Endometrium (tissue), 2 donors: ENCODE results near the gene CYP39A1.

ENCODE experiments used
- FAIRE-seq: peaks from 2 replicates; lab custom pipeline; 2012; peaks lifted over from hg19 to GRCh38; lab: Jason Lieb, UNC
- donor health status: control.
- donor health status: control.

Gene CYP39A1

GRCh38 chr6:46590765-46591164 lies 61.9 kb downstream of the CYP39A1 start:
- FAIRE-seq = no peak

- FAIRE-seq = no peak
Measured at GRCh38 chr6:46586906-46587305, 65.7 kb downstream of the CYP39A1 start.

- FAIRE-seq = no peak
Measured at GRCh38 chr6:46584586-46584985, 68.0 kb downstream of the CYP39A1 start.

- FAIRE-seq = no peak
Measured at GRCh38 chr6:46583721-46584120, 68.9 kb downstream of the CYP39A1 start.

GRCh38 chr6:46583081-46583480 lies 69.5 kb downstream of the CYP39A1 start:
- no peak for FAIRE-seq

DNA sequence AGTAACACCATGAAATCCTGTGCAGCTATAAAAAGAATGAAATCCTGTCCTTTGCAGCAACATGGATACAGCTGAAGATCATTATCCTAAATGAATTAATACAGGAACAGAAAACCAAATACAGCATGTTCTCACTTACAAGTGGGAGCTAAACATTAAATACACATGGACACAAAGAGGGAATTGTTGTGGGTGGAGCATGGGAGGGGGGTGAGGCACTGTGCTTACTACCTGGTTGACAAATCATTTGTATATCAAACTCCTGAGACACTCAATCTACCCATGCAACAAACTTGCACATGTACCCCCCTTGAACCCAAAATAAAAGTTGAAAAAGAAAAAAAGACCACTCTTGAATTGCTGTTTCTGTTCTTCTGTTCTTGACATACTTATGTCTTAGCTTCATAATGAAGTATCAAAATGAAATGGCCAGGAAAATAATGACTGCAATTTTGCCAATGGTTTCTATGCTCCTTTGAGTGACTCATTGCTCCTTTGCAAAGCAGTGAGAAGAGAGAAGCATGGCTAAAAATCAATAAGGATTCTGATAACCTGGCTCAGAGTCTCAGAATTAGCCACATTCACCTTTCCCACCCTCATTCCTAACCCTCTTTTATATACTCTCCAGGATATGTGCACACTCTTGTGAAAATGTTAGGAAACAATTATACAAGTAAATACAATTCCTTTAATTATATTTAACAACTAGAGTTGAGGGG lies 71.0 kb downstream of the CYP39A1 start:
- FAIRE-seq = no peak

DNA sequence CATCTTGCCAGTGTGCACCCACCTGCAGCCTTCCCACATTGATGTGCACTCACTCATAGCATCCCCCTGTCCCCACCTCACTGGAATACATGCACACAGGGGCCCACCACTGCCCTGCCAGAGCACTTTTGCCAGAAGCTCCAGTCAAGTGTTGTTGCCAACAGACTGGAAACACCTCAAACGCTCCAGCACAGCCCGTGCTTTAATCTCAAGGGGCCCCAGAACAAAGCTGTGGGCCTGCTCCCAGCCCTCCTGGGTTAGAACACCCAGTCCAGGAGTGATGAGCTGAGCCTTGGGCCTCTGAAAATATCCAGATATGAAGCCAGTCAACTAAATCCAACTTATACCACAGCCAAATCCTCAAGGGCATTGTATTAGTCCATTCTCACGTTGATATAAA lies 77.1 kb downstream of the CYP39A1 start:
- no peak for FAIRE-seq

DNA sequence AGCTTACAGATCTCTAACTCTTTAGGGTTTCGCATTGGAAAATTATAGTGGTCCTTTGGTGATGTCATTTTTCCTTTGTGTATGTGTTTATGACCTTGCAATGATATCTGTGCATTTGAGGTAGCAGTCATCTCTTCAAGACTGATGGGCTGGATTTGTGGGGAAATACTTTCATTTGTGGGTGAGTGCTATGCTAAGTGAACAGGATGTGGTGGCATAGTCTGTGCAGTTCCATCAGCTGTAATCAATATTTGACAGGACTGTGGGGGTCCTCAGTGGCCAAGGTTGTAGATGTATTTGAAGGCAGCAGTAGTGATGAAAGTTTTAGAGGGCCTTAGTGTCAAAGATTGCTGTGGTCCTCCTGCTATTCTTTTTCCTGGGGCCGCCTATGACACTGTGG lies 79.5 kb downstream of the CYP39A1 start:
- no peak for FAIRE-seq

- no peak for FAIRE-seq
Measured at GRCh38 chr6:46565531-46565930, 87.1 kb downstream of the CYP39A1 start.

- no peak for FAIRE-seq
Measured at GRCh38 chr6:46563924-46564323, 88.7 kb downstream of the CYP39A1 start.

DNA sequence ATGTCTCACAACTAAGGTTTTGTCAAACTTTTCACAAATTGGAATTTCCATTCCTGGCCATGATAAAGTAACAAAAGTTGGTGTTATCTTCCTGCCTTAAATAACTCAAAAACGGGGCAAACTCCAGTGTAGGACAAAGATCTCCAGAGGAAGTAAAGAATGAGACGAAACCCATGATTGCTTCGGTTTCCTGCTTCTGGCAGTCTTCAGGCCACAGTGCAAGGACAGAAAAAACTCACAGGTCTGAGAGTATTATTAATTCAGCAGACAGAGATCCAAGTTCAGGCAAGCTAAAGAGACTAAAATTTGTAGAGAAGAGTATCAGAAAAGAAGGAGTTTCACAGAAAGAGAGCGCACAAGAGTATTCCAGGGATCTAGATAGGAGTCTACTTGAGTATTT lies 96.6 kb downstream of the CYP39A1 start:
- FAIRE-seq = no peak

DNA sequence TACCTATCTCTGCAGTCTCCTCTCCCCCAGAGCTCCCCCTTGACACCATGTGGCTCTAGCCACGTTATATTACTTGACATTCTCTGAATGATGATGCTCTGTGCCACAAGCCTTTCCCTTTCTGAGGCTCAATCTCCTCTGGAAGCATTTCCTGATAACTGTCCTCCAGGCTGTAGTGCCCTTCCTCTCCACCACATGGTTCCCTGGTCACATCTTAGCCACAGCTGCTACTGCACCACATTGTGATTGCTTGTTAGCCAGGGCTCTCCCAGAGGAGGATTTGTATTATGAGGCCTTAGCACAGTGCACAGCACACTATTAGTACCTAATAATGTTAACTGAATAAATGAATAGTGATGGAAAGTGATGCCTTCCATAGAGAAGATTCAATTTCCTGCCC lies 97.5 kb downstream of the CYP39A1 start:
- no peak for FAIRE-seq

DNA sequence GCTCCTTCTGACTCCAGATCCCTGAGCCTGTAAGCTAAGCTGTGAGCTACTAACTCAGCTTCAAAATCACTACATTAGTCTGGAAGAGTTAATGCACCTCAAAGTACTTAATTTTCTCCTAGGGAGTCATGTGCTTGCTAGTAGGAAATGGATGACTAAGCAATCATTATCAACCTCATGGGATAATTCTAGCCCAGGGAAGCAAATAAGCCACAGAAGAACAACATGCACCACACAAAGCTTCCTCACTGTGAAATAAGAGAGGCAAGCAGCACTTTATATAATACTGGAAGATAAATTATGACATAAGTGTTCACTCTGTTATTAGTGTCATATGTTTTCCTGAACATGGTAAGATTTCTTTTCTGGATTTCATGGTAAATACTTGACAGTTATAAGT lies 103.5 kb downstream of the CYP39A1 start:
- no peak for FAIRE-seq

GRCh38 chr6:46541556-46541955 lies 111.1 kb downstream of the CYP39A1 start:
- FAIRE-seq = no peak

DNA sequence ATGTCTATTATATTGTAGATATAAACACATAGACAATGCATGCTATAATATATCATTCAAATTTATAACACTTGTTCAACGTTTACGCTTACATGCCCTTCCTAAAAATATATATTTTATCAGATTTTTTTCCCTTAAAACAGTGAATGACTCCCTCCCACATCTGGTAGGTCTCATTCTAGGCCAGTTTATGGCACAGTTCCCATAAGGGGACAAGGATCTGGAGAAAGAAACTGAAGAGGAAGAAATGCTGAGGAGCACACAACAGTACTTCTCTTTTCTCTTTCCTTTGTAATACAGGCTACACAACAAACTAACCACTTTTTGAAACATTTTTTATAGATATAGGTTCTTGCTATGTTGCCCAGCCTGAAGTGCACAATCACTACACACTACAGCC lies 112.8 kb downstream of the CYP39A1 start:
- FAIRE-seq = no peak

GRCh38 chr6:46538800-46539480 lies 113.7 kb downstream of the CYP39A1 start:
- no peak for FAIRE-seq

- no peak for FAIRE-seq
Measured at GRCh38 chr6:46530896-46531295, 121.7 kb downstream of the CYP39A1 start.

DNA sequence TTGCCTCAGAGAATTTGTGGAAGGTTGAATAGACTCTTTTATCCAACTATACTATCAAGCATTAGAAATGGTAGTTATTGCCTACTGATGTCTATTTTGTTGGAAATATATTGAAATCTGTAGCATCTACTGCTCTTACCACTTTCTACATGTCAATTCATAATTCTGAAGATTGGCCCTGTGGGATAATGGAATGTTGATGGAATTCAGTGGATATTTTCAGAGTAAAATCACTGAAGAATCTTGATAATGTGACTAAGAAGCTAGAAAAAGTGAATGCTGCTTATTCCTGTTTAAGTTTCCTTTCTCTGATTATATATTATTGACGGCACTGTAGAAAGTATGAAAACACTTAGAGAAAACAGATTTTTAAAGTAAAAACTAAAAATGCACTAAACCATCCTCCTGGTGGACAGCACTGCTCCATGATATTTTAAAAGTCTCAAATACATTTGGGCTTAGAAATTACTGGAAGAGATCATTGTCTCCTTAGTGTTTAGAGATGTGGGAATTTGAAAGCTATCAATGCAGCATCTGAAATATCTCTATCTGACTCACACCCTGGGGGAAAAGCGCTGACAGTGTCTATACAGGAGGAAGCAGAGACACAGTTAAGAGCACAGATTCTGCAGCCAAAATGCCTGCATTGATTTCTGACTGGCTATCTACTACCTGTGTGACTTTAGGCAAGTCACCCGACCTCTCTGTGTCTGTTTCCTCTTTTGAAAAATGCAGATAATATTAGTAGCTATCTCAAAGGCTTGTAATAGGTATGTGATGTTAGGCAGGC lies 123.5 kb downstream of the CYP39A1 start:
- no peak for FAIRE-seq

DNA sequence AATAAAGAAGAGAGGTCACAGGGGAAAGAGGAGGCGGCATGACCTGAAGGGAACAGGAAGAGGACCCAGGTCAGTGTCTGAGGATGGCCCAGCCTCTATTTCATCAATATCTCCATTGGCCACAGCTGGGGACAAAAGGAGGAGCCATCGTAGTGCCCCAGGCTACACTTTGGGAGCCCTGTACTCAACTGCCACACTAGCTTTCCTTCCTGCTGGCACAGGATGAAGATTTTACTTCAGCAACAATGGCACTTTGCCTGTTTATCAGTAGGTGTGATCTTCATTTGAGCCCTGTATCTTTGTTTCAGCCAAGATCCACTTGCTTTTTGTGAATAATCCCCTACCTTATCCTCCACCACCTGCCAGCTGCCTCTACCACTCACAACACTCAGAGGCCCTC lies 126.0 kb downstream of the CYP39A1 start:
- FAIRE-seq = no peak

DNA sequence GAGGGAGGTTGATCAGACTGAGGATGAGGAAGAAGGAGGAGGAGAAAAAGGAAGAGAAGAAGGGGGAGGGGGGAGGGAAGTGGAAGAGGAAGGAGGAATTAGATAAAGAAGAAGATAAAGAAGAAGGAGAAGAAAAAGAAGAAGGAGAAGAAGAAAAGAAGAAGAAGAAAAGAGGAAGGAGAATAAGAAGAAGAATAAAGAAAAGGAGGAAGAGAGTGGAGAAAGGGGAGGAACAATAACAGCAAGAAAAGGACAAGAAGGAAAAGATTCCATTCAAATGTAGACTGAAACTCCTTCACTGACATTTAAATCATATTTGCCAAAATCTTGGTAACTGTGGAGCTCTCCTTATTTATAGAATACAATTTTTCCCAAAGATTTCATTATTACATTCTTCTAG lies 127.0 kb downstream of the CYP39A1 start:
- no peak for FAIRE-seq

DNA sequence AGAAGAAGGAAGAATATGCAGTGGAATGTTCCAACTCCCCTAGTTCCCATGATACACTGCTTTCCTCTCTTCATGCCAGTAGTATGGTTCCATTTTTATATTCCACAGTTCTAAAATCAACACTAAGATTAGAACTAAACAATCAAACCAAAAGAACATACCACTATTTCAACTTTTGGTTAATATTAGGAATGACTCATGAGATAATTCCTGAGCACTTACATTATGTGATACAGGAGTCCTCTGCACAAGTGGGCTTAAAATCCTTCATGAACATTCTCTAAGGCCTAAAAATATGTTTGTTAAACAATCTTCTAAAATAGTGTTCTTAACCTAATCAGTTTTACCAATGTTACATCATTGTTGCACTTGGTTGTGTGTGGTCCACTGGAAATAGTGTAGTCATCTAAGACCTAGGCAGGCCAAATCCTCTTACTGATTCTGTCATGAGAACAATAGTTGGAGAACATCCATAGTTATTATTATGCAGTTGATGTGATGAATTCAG lies 131.1 kb downstream of the CYP39A1 start:
- FAIRE-seq = no peak

DNA sequence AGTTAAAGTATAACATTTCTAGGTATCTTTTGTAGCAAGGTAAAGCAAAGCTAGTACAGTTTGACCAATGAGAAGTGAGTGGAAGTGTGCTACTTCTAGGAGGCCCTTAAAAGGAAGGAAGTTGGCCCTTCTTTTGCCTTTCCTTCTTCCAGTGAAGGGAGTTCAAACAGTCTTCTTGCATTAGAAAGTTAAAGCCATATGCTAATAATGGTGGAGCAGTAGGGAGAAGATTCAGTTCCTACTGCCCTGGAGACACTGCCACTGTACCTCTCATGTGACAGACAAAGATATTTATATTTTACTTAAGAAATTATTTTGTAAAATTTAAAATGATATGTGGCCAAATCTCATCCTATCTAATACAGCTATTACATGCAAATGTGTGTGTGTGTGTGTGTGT lies 135.4 kb downstream of the CYP39A1 start:
- FAIRE-seq = no peak

DNA sequence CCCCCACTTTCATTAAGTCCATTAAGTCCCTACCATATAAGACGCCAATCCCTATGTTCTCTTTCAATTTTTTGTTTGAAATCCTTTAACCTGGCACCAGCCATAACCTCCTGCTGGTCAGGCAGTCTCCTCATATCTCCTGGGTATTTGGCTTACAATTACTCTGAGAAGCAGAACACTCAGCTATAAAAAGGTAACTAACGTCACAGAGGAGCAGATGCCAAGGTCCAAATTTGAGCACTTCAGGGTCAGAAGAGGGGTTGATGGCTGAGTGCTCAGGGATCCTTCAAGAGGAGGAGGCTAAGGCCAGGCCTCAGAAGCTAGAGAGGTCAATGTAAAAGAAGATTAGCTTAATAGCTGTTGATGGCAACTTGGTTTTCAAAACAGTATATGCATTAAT lies 139.1 kb downstream of the CYP39A1 start:
- no peak for FAIRE-seq
